ENCODE data around the gene SLC1A2. TPM values are rescaled to one million over a fixed set of nuclear protein-coding genes. Genes with fewer than 3 reads are reported as not detected.

SLC1A2 gene
- total and polyA plus RNA-seq, 2 donors (not counting 3 experiments of a cell fraction or from before 2014, with no cell fraction given): not detected

- CTCF ChIA-PET: interaction anchor here (1.9 kb wide), 1 partner anchor 487 kb away, joined by 13 read pairs; no protein-coding TSS in a partner anchor
Measured at GRCh38 chr11:35413598-35413997, 5.8 kb downstream of the SLC1A2 start.

More at GRCh38 chr11:35413598-35413997, 5.8 kb downstream of the SLC1A2 start:
- H3K27me3 ChIP-seq (ENCODE audit: control insufficient read depth in 2 of 2, insufficient read depth in 2 of 2, low read length in 2 of 2): peaks cover 28 to 55% of the 10 kb centered on the region in 2 experiments
- no peaks in the 10 kb centered on the region for H3K79me2 ChIP-seq (ENCODE audit: control insufficient read depth, insufficient read depth, low read length)
- FAIRE-seq: no peak
- H3K4me2 ChIP-seq (ENCODE audit: insufficient read depth, low read length): no peak overlapping the region
- intact Hi-C loops (cut with micrococcal nuclease) (no loop called here), dilution Hi-C loops (cut with MboI; ENCODE audit: extremely low pct_ligation_motif_present, low sequenced_read_pairs) (no loop called here)
- no peak overlapping the region for H3K27ac ChIP-seq (ENCODE audit: insufficient read depth, low read depth, low read length)
- H3K9ac ChIP-seq (replicated peaks; ENCODE audit: extremely low read depth, insufficient read depth, low read length): no peak overlapping the region
- no peaks in the 10 kb centered on the region for H3K36me3 ChIP-seq (ENCODE audit: control insufficient read depth in 2 of 2, extremely low read depth in 1 of 2, insufficient read depth in 2 of 2, low read length in 2 of 2)
- no peaks in the 10 kb centered on the region for H3K9me1 ChIP-seq (replicated peaks; ENCODE audit: control insufficient read depth, extremely low read depth, insufficient read depth, low read length)
- no peaks in the 10 kb centered on the region for H3K4me1 ChIP-seq (ENCODE audit: control insufficient read depth, extremely low read depth, insufficient read depth, low read length)
- no TSS peak for BruUV-seq (replicated peaks)
- POLR2A ChIA-PET: no interaction called here
- H4K20me1 ChIP-seq (replicated peaks; ENCODE audit: control insufficient read depth, extremely low read depth, insufficient read depth, low read length): no peaks in the 10 kb centered on the region
- no peak for TF ChIP-seq MYC (IDR thresholded peaks at IDR 0.05; ENCODE audit: low read depth, low read length)
- no peak for TF ChIP-seq FOS (IDR thresholded peaks at IDR 0.05; ENCODE audit: borderline replicate concordance, insufficient read depth, low read length)
- TF ChIP-seq POLR2A (IDR thresholded peaks at IDR 0.05; ENCODE audit: low read depth, low read length): no peak
- no peak for TF ChIP-seq CTCF (IDR thresholded peaks at IDR 0.05; ENCODE audit: extremely low read depth in 1 of 2, insufficient read depth in 1 of 2, low read depth in 1 of 2, low read length in 2 of 2)
- no peak for TF ChIP-seq JUN (IDR thresholded peaks at IDR 0.05; ENCODE audit: borderline replicate concordance, insufficient read depth, insufficient read length, low read depth)
- TF ChIP-seq MAX (IDR thresholded peaks at IDR 0.05; ENCODE audit: insufficient read depth, insufficient read length): no peak
- TF ChIP-seq EZH2 (IDR thresholded peaks at IDR 0.05; ENCODE audit: borderline replicate concordance, low read depth, low read length, severe bottlenecking): no peak
- TF ChIP-seq POLR2AphosphoS5 (IDR thresholded peaks at IDR 0.05; ENCODE audit: insufficient read depth, low read depth, low read length): no peak
- no peak for TF ChIP-seq GATA2 (IDR thresholded peaks at IDR 0.05; ENCODE audit: insufficient read depth, insufficient read length, low read depth, low read length)
- no peaks in the 10 kb centered on the region for H3K9me3 ChIP-seq (replicated peaks; ENCODE audit: control insufficient read depth, insufficient read depth, low read length)
- no peak overlapping the region for H3K4me3 ChIP-seq (replicated peaks in 1 of 3; ENCODE audit: insufficient read depth in 1 of 3, low read depth in 1 of 3, low read length in 3 of 3)
- no peak overlapping the region for H2AFZ ChIP-seq (ENCODE audit: low read depth, low read length)
- DNase-seq (ENCODE audit: low read depth, low spot score): no peak

Data from endothelial cell of umbilical vein (primary cell).